GM13976 (cell line): ENCODE results near the gene DAW1.

Experiments used
- DNase-seq: peaks from one replicate; pipeline ENCODE4 v3.0.0; 2012; ENCODE audit warnings: low spot score
- in situ Hi-C: fragments of 300-500 bp; cut with MboI; formaldehyde crosslinking; loops from one replicate; pipeline ENCODE4 v1.12.0; 2022; ENCODE audit warnings: low sequenced_read_pairs, mixed read lengths, inconsistent platforms; ENCODE audit not compliant: unreplicated experiment
- TF ChIP-seq, protein P1 (sequence below): IDR thresholded peaks from 2 replicates; pipeline ENCODE4 v1.5.1; 2012; ENCODE audit warnings: borderline replicate concordance, mild to moderate bottlenecking; ENCODE audit not compliant: insufficient read depth; ENCODE audit errors: extremely low read depth, missing control alignments, control extremely low read depth

Gene DAW1

DNA sequence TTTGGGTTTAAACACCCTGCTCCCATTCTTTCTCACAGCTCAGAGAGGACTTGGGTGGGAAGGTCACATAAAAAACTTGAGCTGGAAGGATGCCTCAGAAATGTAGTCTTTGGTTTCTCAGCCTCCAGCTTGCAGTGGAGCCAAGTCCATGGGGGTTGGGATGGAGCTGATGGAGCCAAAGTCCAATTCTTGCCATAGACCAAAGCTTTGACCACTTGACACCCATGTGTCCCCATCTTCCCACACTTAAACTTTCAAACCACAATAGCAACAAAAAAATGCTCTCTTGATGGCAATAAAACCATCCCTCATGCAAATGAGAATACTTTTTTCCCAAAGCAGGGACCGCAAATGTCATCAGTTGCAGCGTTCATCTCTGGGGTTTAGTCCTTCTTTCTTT is 14.7 kb upstream of the DAW1 start:
- TF ChIP-seq, protein P1, sequence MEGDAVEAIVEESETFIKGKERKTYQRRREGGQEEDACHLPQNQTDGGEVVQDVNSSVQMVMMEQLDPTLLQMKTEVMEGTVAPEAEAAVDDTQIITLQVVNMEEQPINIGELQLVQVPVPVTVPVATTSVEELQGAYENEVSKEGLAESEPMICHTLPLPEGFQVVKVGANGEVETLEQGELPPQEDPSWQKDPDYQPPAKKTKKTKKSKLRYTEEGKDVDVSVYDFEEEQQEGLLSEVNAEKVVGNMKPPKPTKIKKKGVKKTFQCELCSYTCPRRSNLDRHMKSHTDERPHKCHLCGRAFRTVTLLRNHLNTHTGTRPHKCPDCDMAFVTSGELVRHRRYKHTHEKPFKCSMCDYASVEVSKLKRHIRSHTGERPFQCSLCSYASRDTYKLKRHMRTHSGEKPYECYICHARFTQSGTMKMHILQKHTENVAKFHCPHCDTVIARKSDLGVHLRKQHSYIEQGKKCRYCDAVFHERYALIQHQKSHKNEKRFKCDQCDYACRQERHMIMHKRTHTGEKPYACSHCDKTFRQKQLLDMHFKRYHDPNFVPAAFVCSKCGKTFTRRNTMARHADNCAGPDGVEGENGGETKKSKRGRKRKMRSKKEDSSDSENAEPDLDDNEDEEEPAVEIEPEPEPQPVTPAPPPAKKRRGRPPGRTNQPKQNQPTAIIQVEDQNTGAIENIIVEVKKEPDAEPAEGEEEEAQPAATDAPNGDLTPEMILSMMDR: no peak
- no peak for DNase-seq
- in situ Hi-C loops: loop anchor here (10.0 kb wide), 1 partner anchor 82 kb away; no protein-coding TSS in a partner anchor

DNA sequence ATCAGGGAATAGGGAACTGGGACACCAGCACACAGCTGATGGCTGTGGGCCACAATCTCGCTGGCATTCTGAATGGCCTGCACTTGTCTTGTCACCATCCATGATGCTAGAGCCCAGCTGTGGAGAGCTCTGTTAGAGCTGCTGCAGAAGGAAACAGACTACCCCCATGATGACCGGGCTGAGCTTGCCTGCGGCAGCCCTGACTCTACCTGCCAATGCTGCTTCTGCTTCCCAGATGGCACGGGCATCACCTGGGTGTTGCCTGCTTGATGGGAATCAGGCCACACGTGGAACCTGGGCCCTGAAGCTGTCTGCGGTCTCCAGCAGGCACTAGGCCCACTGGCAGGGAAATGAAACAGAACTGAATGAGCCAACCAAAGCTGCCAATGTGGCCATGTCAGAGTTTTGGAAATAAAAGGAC is 11.2 kb upstream of the DAW1 start:
- TF ChIP-seq, protein P1: no peak
- DNase-seq: no peak
- in situ Hi-C loops: loop anchor here (10.0 kb wide), 1 partner anchor 195 kb away; the partner anchor contains the start of gene SCYGR5

DNA sequence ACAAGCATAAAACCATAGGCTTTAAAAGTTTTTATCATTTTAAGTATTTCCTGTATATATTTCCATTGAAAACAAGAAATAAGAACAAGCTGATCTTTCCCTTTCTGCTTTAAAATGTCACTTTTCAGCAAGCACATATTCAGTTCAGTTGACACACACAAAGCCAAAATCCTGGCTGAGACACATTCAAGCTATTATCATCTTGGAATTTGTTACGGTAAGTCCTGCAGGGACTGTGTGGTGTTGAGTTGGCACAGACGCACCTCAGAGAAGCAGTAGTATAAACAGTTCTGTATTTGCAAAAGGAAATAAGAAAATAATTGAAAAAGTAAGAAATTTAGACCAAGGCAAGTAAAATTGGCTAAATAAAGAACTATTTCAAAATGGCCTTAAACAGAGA is 10.4 kb upstream of the DAW1 start:
- TF ChIP-seq, protein P1: no peak
- in situ Hi-C loops: loop anchor here (10.0 kb wide), 1 partner anchor 196 kb away; the partner anchor contains the start of gene SCYGR5

DNA sequence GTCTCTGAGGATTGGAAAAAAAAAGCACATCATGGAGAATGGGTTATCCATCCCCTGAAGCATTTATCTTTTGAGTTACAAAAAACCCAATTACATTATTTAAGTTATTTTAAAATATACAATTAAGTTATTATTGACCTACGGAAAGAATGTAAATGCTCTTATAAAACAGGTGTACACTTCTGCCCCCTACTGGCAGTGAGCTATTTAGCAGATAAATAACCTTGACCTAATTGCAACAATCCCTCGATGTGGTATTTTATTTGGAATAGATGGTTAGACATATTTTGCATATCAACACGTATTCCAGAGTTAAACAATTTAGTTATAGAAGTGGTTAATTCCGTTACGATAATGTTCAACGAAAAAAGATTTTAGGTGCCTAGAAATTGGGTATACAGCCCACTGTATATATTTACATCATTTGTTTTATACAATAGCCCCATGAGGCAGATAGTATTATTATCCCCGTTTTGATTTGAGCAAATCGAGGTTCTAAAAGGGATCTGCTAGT is 9.1 kb upstream of the DAW1 start:
- in situ Hi-C loops: loop anchor here (10.0 kb wide), 1 partner anchor 197 kb away; the partner anchor contains the start of gene SCYGR5
- peak; percentile 65 for DNase-seq
- TF ChIP-seq, protein P1: peak; percentile 75

More for the DNA sequence above, 10.4 kb upstream of the DAW1 start:
- no peak for DNase-seq

DNA sequence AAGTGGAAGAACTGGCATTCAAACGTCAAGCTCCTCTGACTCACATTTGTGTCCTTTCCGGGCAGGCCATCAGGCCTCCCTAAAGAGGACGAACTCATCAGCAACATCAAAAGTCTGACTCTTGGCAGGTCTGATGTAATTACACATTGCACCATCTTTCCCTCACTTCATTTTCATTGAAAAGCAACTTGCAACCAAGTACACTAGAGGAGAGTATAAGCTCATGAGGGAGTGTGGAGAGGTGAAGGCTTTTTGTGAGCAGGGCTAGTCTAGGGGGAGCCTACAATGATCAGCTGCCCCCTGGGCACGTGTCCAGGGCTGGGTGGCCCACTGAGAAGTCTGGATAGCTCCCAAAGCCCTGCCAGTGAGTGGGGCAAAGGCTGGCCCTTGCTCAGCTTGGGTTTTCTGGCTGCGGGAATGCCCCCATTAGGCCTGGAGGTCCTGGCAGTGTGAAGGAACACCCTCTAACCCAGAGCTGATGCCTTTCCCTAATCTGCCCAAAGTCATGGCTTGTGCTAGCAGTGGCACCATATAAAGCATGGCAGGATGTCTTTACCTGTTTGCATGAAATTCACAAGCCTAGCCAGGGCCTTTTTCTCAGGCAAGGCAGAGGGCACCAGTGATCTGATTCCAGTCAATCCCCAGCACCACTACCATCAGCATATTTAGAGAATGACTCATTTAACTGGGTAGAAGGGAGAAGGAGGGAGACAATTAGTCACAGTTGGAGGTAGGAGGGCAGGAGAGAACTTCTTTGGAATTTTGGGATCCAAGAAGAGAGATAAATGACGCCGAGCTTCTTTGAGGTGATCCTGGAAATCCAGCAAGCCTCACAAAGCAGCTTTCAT is 8.5 kb upstream of the DAW1 start:
- TF ChIP-seq, protein P1: no peak
- in situ Hi-C loops: loop anchor here (10.0 kb wide), 1 partner anchor 198 kb away; the partner anchor contains the start of gene SCYGR5
- no peak for DNase-seq

DNA sequence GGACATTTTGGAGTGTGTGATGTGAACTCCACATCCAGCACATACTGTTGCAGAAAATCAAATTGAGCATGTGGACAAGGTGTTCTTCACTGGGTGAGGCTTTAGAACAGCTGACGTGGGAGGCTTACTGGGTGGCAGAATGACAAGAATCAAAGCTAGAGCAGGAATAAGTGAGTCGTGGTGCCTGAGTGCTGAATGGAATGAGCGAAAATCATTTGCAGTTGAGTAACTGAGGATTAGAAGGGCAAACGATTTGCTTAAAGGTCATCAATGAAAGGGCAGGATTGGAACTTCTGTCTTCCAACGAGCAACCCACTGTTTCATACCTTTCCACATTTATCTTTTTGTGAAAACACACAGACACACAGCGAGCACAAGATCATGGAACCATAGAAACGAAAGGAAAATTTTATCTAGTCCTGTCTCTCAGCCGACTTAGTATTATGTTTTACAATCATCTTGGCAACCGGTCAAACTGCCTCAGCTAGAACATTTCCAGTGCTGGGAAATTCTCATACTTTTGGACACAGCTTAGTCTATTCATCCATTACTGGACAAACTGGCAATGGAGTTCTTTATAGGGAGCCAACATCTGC is 7.2 kb upstream of the DAW1 start:
- in situ Hi-C loops: loop anchor here (10.0 kb wide), 1 partner anchor 199 kb away; the partner anchor contains the start of gene SCYGR5
- no peak for DNase-seq
- TF ChIP-seq, protein P1: no peak
